H1 (cell line): ENCODE results near the gene APOBEC2. TPM values are rescaled to one million over a fixed set of nuclear protein-coding genes. Genes with fewer than 3 reads are reported as not detected.

Source experiments
- ATF3 ChIP-seq: IDR thresholded peaks from 2 replicates; pipeline ENCODE4 v1.6.1; 2011; ENCODE audit warnings: low read depth, mild to moderate bottlenecking, low read length; ENCODE audit not compliant: insufficient read depth
- CBX8 ChIP-seq: fragments of 300-800, 300-1000 bp; sonication (generic); IDR thresholded peaks from 2 replicates; pipeline ENCODE4 v1.7.1; 2016; ENCODE audit warnings: low read depth, low read length, borderline replicate concordance
- CTBP2 ChIP-seq: IDR thresholded peaks from 2 replicates; pipeline ENCODE4 v1.7.0; 2011; ENCODE audit warnings: borderline replicate concordance, mild to moderate bottlenecking, moderate library complexity, mixed read lengths, low read length; ENCODE audit not compliant: insufficient read depth, insufficient read length
- CTCF ChIP-seq, 3 experiments: IDR thresholded peaks; 1 replicate in 2 of 3; 2 replicates in 1 of 3; pipeline versions ENCODE4 v1.5.1 to v1.6.1; 2011; ENCODE audit warnings: low read length in 3 of 3, mild to moderate bottlenecking in 3 of 3, inconsistent platforms in 2 of 3, low read depth in 1 of 3, moderate library complexity in 1 of 3; ENCODE audit not compliant: insufficient read depth in 1 of 3; ENCODE audit errors: control extremely low read depth in 1 of 3
- E2F6 ChIP-seq: IDR thresholded peaks from 2 replicates; pipeline ENCODE4 v1.6.1; 2012; ENCODE audit warnings: inconsistent platforms
- GTF2F1 ChIP-seq: IDR thresholded peaks from 2 replicates; pipeline ENCODE4 v1.6.1; 2012; ENCODE audit warnings: low read depth, low read length, improper control_type of control experiment, borderline replicate concordance
- HDAC2 ChIP-seq, 2 experiments: fragments of 300-600 bp in 1 of 2; sonication (generic) in 1 of 2; IDR thresholded peaks; 2 replicates each; pipeline ENCODE4 v1.6.1; 2011 to 2012; ENCODE audit warnings: low read depth in 2 of 2, low read length in 2 of 2, mild to moderate bottlenecking in 2 of 2, moderate library complexity in 2 of 2, borderline replicate concordance in 1 of 2, inconsistent platforms in 1 of 2
- KDM4A ChIP-seq: IDR thresholded peaks from one replicate; pipeline ENCODE4 v1.7.1; 2012; ENCODE audit warnings: low read depth, mild to moderate bottlenecking, moderate library complexity, low read length, inconsistent platforms; ENCODE audit not compliant: severe bottlenecking
- MAX ChIP-seq: IDR thresholded peaks from 2 replicates; pipeline ENCODE4 v1.6.1; 2012; ENCODE audit warnings: inconsistent platforms
- NANOG ChIP-seq: IDR thresholded peaks from 2 replicates; pipeline ENCODE4 v1.6.1; 2011; ENCODE audit warnings: low read length, low read depth, mild to moderate bottlenecking, inconsistent platforms; ENCODE audit not compliant: insufficient read depth, poor library complexity, severe bottlenecking
- PHF8 ChIP-seq: fragments of 200-600 bp; sonication (generic); conservative IDR thresholded peaks from 2 replicates; pipeline ENCODE4 v1.7.1; 2012; ENCODE audit warnings: low read depth, mild to moderate bottlenecking, inconsistent platforms, low read length, moderate library complexity
- POLR2A ChIP-seq, 2 experiments: IDR thresholded peaks; 1 replicate in 1 of 2; 2 replicates in 1 of 2; pipeline ENCODE4 v1.6.1; 2011; ENCODE audit warnings: low read depth in 2 of 2, low read length in 2 of 2, mild to moderate bottlenecking in 2 of 2; ENCODE audit errors: control extremely low read depth in 1 of 2
- RAD21 ChIP-seq, 2 experiments: IDR thresholded peaks in 1 of 2; conservative IDR thresholded peaks in 1 of 2; 2 replicates each; pipeline ENCODE4 v1.6.1; 2011; ENCODE audit warnings: low read depth in 2 of 2, low read length in 2 of 2, improper control_type of control experiment in 1 of 2, inconsistent platforms in 1 of 2, mild to moderate bottlenecking in 1 of 2, moderate library complexity in 1 of 2
- TAF1 ChIP-seq: IDR thresholded peaks from 2 replicates; pipeline ENCODE4 v1.6.1; 2011; ENCODE audit warnings: mild to moderate bottlenecking, low read depth, low read length
- USF2 ChIP-seq: IDR thresholded peaks from 2 replicates; pipeline ENCODE4 v1.6.1; 2011; ENCODE audit warnings: low read length, improper control_type of control experiment
- YY1 ChIP-seq: IDR thresholded peaks from 2 replicates; pipeline ENCODE4 v1.6.1; 2011; ENCODE audit warnings: low read depth, mild to moderate bottlenecking, low read length
- polyA plus RNA-seq, 7 experiments: library from polyadenylated mRNA; depleted of rRNA in 3 of 7; stranded (reverse) in 5 of 7; unstranded in 2 of 7; fragments of >200 nt in 5 of 7; fragments of 200-250 nt in 2 of 7; gene quantifications; 1 replicate in 5 of 7; 2 replicates in 1 of 7; 4 replicates in 1 of 7; pipeline versions ENCODE4 v1.2.1 to v1.2.3, GENCODE V29; 2011 to 2013; ENCODE audit warnings: missing spikeins in 2 of 7, mixed read lengths in 2 of 7
- total RNA-seq: library from RNA; stranded (reverse); fragmentation: NEBNext Ultra II Directional; extraction: Animal tissue kit (Norgen Biotek cat#: 25700); gene quantifications from 2 replicates; pipeline ENCODE4 v1.2.1, GENCODE V29; 2021

Gene APOBEC2
- total and polyA plus RNA-seq, 2 of the 8 experiments (the other 6 are each of a cell fraction or from before 2014, with no cell fraction given), result not detected

GRCh38 chr6:41027799-41028560, 25.0 kb upstream of the APOBEC2 start (continued):
- TF ChIP-seq NANOG, result peak; percentile 3
- TF ChIP-seq E2F6, result peak; percentile 74
- TF ChIP-seq USF2, result no peak
- 0 out of 2 replicates have a peak, but pooled peaks have one; percentile 20 for TF ChIP-seq GTF2F1
- peak; percentile 54; the same call in 1 of the 2 replicates for TF ChIP-seq PHF8
- TF ChIP-seq CBX8, result no peak
- peak; percentile 47 for TF ChIP-seq TAF1
- 0 out of 4 replicates have a peak, but pooled peaks have one; percentile 25 to 40 for TF ChIP-seq HDAC2 (IDR thresholded peaks at IDR 0.05; ENCODE audit: borderline replicate concordance in 1 of 2, low read depth in 2 of 2, low read length in 2 of 2)
- peak; percentile 80; the same call in 1 of the 2 replicates for TF ChIP-seq MAX
- peak; percentile 85 for TF ChIP-seq KDM4A
- TF ChIP-seq POLR2A (IDR thresholded peaks at IDR 0.05; ENCODE audit: control extremely low read depth in 1 of 2, low read depth in 2 of 2, low read length in 2 of 2), result peak in 1 of 2 experiments; percentile 36; a peak in 2 of 3 replicates
- peak; percentile 22 for TF ChIP-seq CTBP2
- peak; percentile 92 to 96 for TF ChIP-seq RAD21 (IDR thresholded peaks at IDR 0.05 in 1 of 2, conservative IDR thresholded peaks at IDR 0.05 in 1 of 2; ENCODE audit: low read depth in 2 of 2, low read length in 2 of 2)
- TF ChIP-seq YY1, result peak; percentile 65; the same call in 1 of the 2 replicates
- 0 out of 2 replicates have a peak, but pooled peaks have one; percentile 4 for TF ChIP-seq ATF3
- peak; percentile 89 to 99 (median 92) for TF ChIP-seq CTCF (IDR thresholded peaks at IDR 0.05; ENCODE audit: control extremely low read depth in 1 of 3, insufficient read depth in 1 of 3, low read depth in 1 of 3, low read length in 3 of 3)
